HCT116 (cell line): ENCODE data around the gene RRAGD. TPM values are rescaled to one million over a fixed set of nuclear protein-coding genes. Genes with fewer than 3 reads are reported as not detected.

Experiments used
- ATAC-seq: fragments of 200-7000 bp; cut with Tn5 transposase; 2 replicates; pipeline ENCODE4 v1.9.1; 2020; ENCODE audit warnings: mild to moderate bottlenecking, moderate library complexity
- BruUV-seq: library from RNA; stranded (reverse); fragments of 400-500 nt; replicated peaks from 2 replicates; lab custom pipeline; 2021; lab: Mats Ljungman, UMichigan
- CTCF ChIA-PET: fragments of 300-600 bp; sonication (Branson Sonifier 250); formaldehyde crosslinking; loops from one replicate; lab custom pipeline; 2021; ENCODE audit warnings: antibody characterized with exemption; lab: Charles Lee
- POLR2A ChIA-PET: fragments of 300-600, 350-600 bp; sonication (Branson Sonifier 250); formaldehyde crosslinking; loops from one replicate; lab custom pipeline; 2021; ENCODE audit warnings: antibody characterized with exemption; lab: Charles Lee
- RAD21 ChIA-PET, 2 experiments: fragments of 300-600 bp; sonication (Branson Sonifier 250); formaldehyde crosslinking; loops; one replicate each; lab custom pipeline; 2023; ENCODE audit warnings: low total read pairs in 2 of 2; ENCODE audit not compliant: uncharacterized antibody in 2 of 2, unreplicated experiment in 2 of 2, low non-redundant PET in 1 of 2; lab: Charles Lee
- DNase-seq: peaks from one replicate; pipeline ENCODE4 v3.0.0-alpha.2; 2010; ENCODE audit warnings: low read depth, low spot score
- H2AFZ ChIP-seq: fragments of 200-600 bp; shearing (Covaris generic), sonication (generic); 2 replicates; pipeline ENCODE4 v1.6.1; 2017; ENCODE audit warnings: low read depth, mixed run types, mixed read lengths, antibody characterized with exemption, low read length; ENCODE audit not compliant: poor library complexity, severe bottlenecking
- H3K27ac ChIP-seq: 2 replicates; pipeline ENCODE4 v1.5.1; 2012; ENCODE audit warnings: low read depth, low read length
- H3K27me3 ChIP-seq: fragments of 200-600 bp; sonication (generic); 2 replicates; pipeline ENCODE4 v1.6.1; 2016; ENCODE audit warnings: mixed run types, low read length, mixed read lengths; ENCODE audit not compliant: insufficient read depth
- H3K36me3 ChIP-seq, 2 experiments: fragments of 200-500 bp in 1 of 2; fragments of 200-600 bp in 1 of 2; sonication (Bioruptor generic) in 1 of 2; sonication (generic) in 1 of 2; 2 replicates each; pipeline versions ENCODE4 v1.5.1 to v1.6.1; 2014 to 2016; ENCODE audit warnings: low read length in 2 of 2, inconsistent platforms in 1 of 2, mixed read lengths in 1 of 2, mixed run types in 1 of 2; ENCODE audit not compliant: insufficient read depth in 2 of 2, control insufficient read depth in 1 of 2
- H3K4me1 ChIP-seq, 2 experiments: fragments of 200-600 bp in 1 of 2; sonication (generic) in 1 of 2; 2 replicates each; pipeline versions ENCODE4 v1.5.1 to v1.6.1; 2012 to 2017; ENCODE audit warnings: low read length in 2 of 2, inconsistent platforms in 1 of 2, mild to moderate bottlenecking in 1 of 2, mixed read lengths in 1 of 2, mixed run types in 1 of 2, moderate library complexity in 1 of 2; ENCODE audit not compliant: insufficient read depth in 2 of 2, control insufficient read depth in 1 of 2
- H3K4me2 ChIP-seq: fragments of 200-600 bp; sonication (generic); 2 replicates; pipeline ENCODE4 v1.6.1; 2017; ENCODE audit warnings: mixed run types, low read length, mixed read lengths
- H3K4me3 ChIP-seq, 2 experiments: fragments of 200-600 bp in 1 of 2; sonication (generic) in 1 of 2; replicated peaks in 1 of 2; 2 replicates each; pipeline ENCODE4 v1.5.1; 2011 to 2016; ENCODE audit warnings: low read length in 2 of 2, control low read depth in 1 of 2, low read depth in 1 of 2, mild to moderate bottlenecking in 1 of 2, mixed read lengths in 1 of 2, mixed run types in 1 of 2
- H3K79me2 ChIP-seq: fragments of 200-600 bp; sonication (generic); 2 replicates; pipeline ENCODE4 v1.6.1; 2017; ENCODE audit warnings: mild to moderate bottlenecking, mixed run types, low read length, moderate library complexity, mixed read lengths; ENCODE audit not compliant: insufficient read depth
- H3K9ac ChIP-seq: fragments of 200-600 bp; sonication (generic); 2 replicates; pipeline ENCODE4 v1.6.1; 2016; ENCODE audit warnings: low read length, mixed read lengths
- H3K9me2 ChIP-seq: fragments of 200-600 bp; sonication (generic), shearing (Covaris generic); 2 replicates; pipeline ENCODE4 v1.6.1; 2017; ENCODE audit warnings: mixed run types, mild to moderate bottlenecking, moderate library complexity; ENCODE audit not compliant: insufficient read depth
- H3K9me3 ChIP-seq, 2 experiments: fragments of 200-500 bp in 1 of 2; fragments of 200-600 bp in 1 of 2; sonication (Bioruptor generic) in 1 of 2; sonication (generic) in 1 of 2; 2 replicates each; pipeline ENCODE4 v1.6.1; 2014 to 2017; ENCODE audit warnings: low read length in 2 of 2, mixed read lengths in 2 of 2, inconsistent platforms in 1 of 2, low read depth in 1 of 2, mild to moderate bottlenecking in 1 of 2, mixed run types in 1 of 2, moderate library complexity in 1 of 2; ENCODE audit not compliant: control insufficient read depth in 1 of 2, insufficient read depth in 1 of 2
- H4K20me1 ChIP-seq: fragments of 200-600 bp; sonication (generic), shearing (Covaris generic); 2 replicates; pipeline ENCODE4 v1.6.1; 2017; ENCODE audit warnings: mixed run types, mild to moderate bottlenecking, moderate library complexity; ENCODE audit not compliant: insufficient read depth
- CEBPB ChIP-seq: IDR thresholded peaks from 2 replicates; pipeline ENCODE4 v1.6.1; 2012; ENCODE audit warnings: low read depth
- EZH2 ChIP-seq: fragments of 200-600 bp; sonication (generic); IDR thresholded peaks from 2 replicates; pipeline ENCODE4 v1.6.1; 2017; ENCODE audit warnings: antibody characterized with exemption, mixed run types
- EZH2phosphoT487 ChIP-seq: fragments of 200-600 bp; IDR thresholded peaks from 2 replicates; pipeline ENCODE4 v1.6.1; 2018; ENCODE audit warnings: antibody characterized with exemption, borderline replicate concordance
- SIN3A ChIP-seq: IDR thresholded peaks from 2 replicates; pipeline ENCODE4 v1.6.1; 2012; ENCODE audit warnings: low read depth
- SP1 ChIP-seq: IDR thresholded peaks from 2 replicates; pipeline ENCODE4 v1.6.1; 2012; ENCODE audit warnings: low read depth
- intact Hi-C: fragments of 100-400 bp; cut with micrococcal nuclease; formaldehyde crosslinking; loops from 2 replicates; pipeline ENCODE4 v1.10.0; 2022
- total RNA-seq: library from RNA; stranded (reverse); gene quantifications from one replicate; pipeline ENCODE4 v1.2.1, GENCODE V29; 2021; ENCODE audit not compliant: unreplicated experiment
- TF ChIP-seq, protein P1 (sequence below), 3 experiments: fragments of 200-600 bp in 1 of 3; sonication (generic) in 1 of 3; IDR thresholded peaks in 2 of 3; conservative IDR thresholded peaks in 1 of 3; 2 replicates each; pipeline ENCODE4 v1.5.1; 2012 to 2017; ENCODE audit warnings: low read depth in 2 of 3, low read length in 2 of 3, antibody characterized with exemption in 1 of 3, borderline replicate concordance in 1 of 3, control low read depth in 1 of 3, mild to moderate bottlenecking in 1 of 3, mixed read lengths in 1 of 3, mixed run types in 1 of 3, moderate library complexity in 1 of 3; ENCODE audit not compliant: insufficient read depth in 1 of 3
- TF ChIP-seq, protein P2 (sequence below): IDR thresholded peaks from 2 replicates; pipeline ENCODE4 v1.6.1; 2012
- TF ChIP-seq, protein P3 (sequence below): IDR thresholded peaks from 2 replicates; pipeline ENCODE4 v1.6.1; 2011; ENCODE audit warnings: mild to moderate bottlenecking, low read length, moderate library complexity; ENCODE audit not compliant: insufficient replicate concordance; ENCODE audit errors: extremely low read depth

RRAGD gene
- total RNA-seq, 1 experiment from 2014 or later, result 15.9 TPM

DNA sequence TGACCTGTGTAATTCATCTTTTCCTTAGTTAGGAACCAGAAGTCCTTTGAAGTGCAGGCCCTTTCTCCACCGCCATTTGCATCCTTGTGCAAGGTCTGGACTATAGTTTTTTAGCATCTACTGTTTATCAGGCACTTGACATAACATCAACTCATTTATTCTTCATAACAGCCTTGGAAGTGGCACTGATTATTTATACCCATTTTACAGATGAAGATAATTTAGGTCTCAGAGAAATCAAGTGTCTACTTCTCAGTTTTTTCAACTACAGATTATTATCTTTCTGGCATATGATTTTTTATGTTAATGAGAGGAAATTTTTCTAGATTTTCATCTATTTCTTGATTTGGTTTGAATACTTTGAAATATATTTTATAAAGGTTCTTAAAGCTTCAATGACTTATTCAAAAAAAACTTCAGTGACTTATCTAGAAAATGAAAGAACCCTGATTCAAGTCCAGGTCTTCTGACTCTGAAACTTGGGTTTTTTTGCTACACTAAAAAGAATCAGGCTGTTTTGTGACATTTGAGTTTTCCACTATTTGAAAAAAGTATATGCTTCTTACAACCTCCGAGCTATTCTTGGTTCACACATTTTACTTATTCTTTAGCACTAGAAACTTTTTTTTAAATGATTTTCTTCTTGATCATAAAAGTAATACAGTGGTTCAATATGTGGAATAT lies 56.4 kb downstream of the RRAGD start:
- no peak overlapping the region for H3K4me2 ChIP-seq
- no peak overlapping the region for H3K9ac ChIP-seq
- no peaks in the 10 kb centered on the region for H3K9me3 ChIP-seq
- no peak overlapping the region for H3K4me3 ChIP-seq
- H3K36me3 ChIP-seq, result no peaks in the 10 kb centered on the region
- POLR2A ChIA-PET, result no interaction called here
- TF ChIP-seq, protein P1, sequence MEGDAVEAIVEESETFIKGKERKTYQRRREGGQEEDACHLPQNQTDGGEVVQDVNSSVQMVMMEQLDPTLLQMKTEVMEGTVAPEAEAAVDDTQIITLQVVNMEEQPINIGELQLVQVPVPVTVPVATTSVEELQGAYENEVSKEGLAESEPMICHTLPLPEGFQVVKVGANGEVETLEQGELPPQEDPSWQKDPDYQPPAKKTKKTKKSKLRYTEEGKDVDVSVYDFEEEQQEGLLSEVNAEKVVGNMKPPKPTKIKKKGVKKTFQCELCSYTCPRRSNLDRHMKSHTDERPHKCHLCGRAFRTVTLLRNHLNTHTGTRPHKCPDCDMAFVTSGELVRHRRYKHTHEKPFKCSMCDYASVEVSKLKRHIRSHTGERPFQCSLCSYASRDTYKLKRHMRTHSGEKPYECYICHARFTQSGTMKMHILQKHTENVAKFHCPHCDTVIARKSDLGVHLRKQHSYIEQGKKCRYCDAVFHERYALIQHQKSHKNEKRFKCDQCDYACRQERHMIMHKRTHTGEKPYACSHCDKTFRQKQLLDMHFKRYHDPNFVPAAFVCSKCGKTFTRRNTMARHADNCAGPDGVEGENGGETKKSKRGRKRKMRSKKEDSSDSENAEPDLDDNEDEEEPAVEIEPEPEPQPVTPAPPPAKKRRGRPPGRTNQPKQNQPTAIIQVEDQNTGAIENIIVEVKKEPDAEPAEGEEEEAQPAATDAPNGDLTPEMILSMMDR (IDR thresholded peaks at IDR 0.05 in 2 of 3, conservative IDR thresholded peaks at IDR 0.05 in 1 of 3; ENCODE audit: borderline replicate concordance in 1 of 3, insufficient read depth in 1 of 3, low read depth in 2 of 3, low read length in 2 of 3), result no peak
- TF ChIP-seq EZH2 (no peak), SP1 (no peak), EZH2phosphoT487 (no peak), CEBPB (no peak), SIN3A (no peak)
- TF ChIP-seq, protein P2, sequence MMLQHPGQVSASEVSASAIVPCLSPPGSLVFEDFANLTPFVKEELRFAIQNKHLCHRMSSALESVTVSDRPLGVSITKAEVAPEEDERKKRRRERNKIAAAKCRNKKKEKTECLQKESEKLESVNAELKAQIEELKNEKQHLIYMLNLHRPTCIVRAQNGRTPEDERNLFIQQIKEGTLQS, result no peak
- TF ChIP-seq, protein P3, sequence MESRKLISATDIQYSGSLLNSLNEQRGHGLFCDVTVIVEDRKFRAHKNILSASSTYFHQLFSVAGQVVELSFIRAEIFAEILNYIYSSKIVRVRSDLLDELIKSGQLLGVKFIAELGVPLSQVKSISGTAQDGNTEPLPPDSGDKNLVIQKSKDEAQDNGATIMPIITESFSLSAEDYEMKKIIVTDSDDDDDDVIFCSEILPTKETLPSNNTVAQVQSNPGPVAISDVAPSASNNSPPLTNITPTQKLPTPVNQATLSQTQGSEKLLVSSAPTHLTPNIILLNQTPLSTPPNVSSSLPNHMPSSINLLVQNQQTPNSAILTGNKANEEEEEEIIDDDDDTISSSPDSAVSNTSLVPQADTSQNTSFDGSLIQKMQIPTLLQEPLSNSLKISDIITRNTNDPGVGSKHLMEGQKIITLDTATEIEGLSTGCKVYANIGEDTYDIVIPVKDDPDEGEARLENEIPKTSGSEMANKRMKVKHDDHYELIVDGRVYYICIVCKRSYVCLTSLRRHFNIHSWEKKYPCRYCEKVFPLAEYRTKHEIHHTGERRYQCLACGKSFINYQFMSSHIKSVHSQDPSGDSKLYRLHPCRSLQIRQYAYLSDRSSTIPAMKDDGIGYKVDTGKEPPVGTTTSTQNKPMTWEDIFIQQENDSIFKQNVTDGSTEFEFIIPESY, result no peak
- TF ChIP-seq, all 23 proteins: peak for 0
- Histone ChIP-seq H2AFZ (no peak overlapping the region), H3K79me2 (peaks cover 16% of the 10 kb centered on the region), H4K20me1 (no peaks in the 10 kb centered on the region), H3K4me1 (peaks cover 13 to 19% of the 10 kb centered on the region in 2 experiments), H3K27me3 (no peaks in the 10 kb centered on the region), H3K27ac (no peak overlapping the region), H3K9me2 (no peaks in the 10 kb centered on the region)
- RAD21 ChIA-PET, result no interaction called here
- ATAC-seq (no peak), DNase-seq (no peak)
- intact Hi-C loops, result no loop called here
- no TSS peak for BruUV-seq
- CTCF ChIA-PET, result interaction anchor here (0.7 to 2.6 kb wide), 2 partner anchors 12 to 293 kb away, joined by 3 to 11 read pairs; no protein-coding TSS in a partner anchor
